ENCODE results near the gene LIPC.

LIPC gene

GRCh38 chr15:58458076-58458475 is 26.3 kb downstream of the LIPC start:
- no peak for DNase-seq (ENCODE audit: low read depth)

GRCh38 chr15:58459045-58459444 is 27.3 kb downstream of the LIPC start:
- no peak for DNase-seq (ENCODE audit: low read depth)

GRCh38 chr15:58459560-58459959 is 27.8 kb downstream of the LIPC start:
- no peak for DNase-seq (ENCODE audit: low read depth)

- no peak for DNase-seq (ENCODE audit: low read depth)
Observed at GRCh38 chr15:58460116-58460790, 28.5 kb downstream of the LIPC start.

GRCh38 chr15:58460872-58461271 is 29.1 kb downstream of the LIPC start:
- DNase-seq (ENCODE audit: low read depth): no peak

- no peak for DNase-seq (ENCODE audit: low read depth)
Observed at GRCh38 chr15:58462547-58462946, 30.8 kb downstream of the LIPC start.

- DNase-seq (ENCODE audit: low read depth): no peak
Observed at GRCh38 chr15:58462973-58463663, 31.3 kb downstream of the LIPC start.

- DNase-seq (ENCODE audit: low read depth): no peak
Observed at GRCh38 chr15:58463815-58464650, 32.2 kb downstream of the LIPC start.

- no peak for DNase-seq (ENCODE audit: low read depth)
Observed at GRCh38 chr15:58465070-58465469, 33.3 kb downstream of the LIPC start.

- DNase-seq (ENCODE audit: low read depth): no peak
Observed at GRCh38 chr15:58465866-58466517, 34.2 kb downstream of the LIPC start.

- no peak for DNase-seq (ENCODE audit: low read depth)
Observed at GRCh38 chr15:58466566-58466965, 34.8 kb downstream of the LIPC start.

GRCh38 chr15:58467121-58467721 is 35.4 kb downstream of the LIPC start:
- DNase-seq (ENCODE audit: low read depth): no peak

- no peak for DNase-seq (ENCODE audit: low read depth)
Observed at GRCh38 chr15:58467722-58468423, 36.1 kb downstream of the LIPC start.

- DNase-seq (ENCODE audit: low read depth): no peak
Observed at GRCh38 chr15:58469432-58470353, 37.9 kb downstream of the LIPC start.

GRCh38 chr15:58471348-58471747 is 39.6 kb downstream of the LIPC start:
- no peak for DNase-seq (ENCODE audit: low read depth)

- no peak for DNase-seq (ENCODE audit: low read depth)
Observed at GRCh38 chr15:58472221-58472620, 40.4 kb downstream of the LIPC start.

GRCh38 chr15:58472821-58473581 is 41.2 kb downstream of the LIPC start:
- DNase-seq (ENCODE audit: low read depth): peak; percentile 23

- DNase-seq (ENCODE audit: low read depth): no peak
Observed at GRCh38 chr15:58473724-58474123, 41.9 kb downstream of the LIPC start.

- DNase-seq (ENCODE audit: low read depth): no peak
Observed at GRCh38 chr15:58474741-58475323, 43.0 kb downstream of the LIPC start.
